ENCODE measurements around the gene ARID1A.

Gene ARID1A

DNA sequence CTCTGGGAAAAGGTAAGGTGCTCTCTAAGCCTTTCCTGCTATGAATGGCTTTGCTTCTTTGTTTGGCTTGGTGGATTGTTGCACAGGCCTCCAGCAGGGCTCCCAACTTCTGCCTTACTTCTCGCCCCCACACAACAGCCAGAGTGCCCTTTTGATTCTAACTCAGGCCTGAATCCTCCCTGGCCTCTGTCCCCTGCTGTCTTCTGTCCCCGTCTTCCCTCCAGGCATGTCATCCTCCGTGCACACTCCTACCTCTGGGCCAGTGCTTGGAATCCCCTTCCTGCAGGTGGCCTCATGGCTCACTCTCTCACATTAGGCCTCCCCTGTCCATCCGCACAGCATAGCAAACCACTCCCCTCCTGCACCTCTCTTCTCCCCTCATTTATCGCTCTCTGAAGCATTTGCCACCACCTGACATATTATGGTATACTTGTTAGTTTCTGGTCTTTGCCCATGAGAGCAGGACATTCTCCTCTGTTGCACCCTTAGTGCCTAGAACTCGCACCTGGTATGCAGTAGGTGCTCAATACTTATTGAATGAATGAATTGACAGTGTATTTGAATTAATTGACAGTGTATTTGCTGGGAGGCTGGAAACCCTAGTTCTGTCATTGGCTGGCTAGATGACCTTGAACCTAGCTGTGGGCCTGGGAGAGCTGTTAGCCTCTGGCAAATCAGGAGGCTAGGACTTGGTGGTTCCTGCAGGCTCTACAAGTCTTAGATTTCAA is 133.5 kb downstream of the ARID1A start:
- no peak for DNase-seq
- in situ Hi-C loops (cut with HindIII; ENCODE audit: low pct_ligation_motif_present, low pct_unique_long_range_greater_than_20kb, low sequenced_read_pairs) = no loop called here

- no peak for DNase-seq
- in situ Hi-C loops (cut with HindIII; ENCODE audit: low pct_ligation_motif_present, low pct_unique_long_range_greater_than_20kb, low sequenced_read_pairs) = loop anchor here (10.0 kb wide), 1 partner anchor 54 kb away; no protein-coding TSS in a partner anchor
These were observed 135.2 kb downstream of the ARID1A start for GRCh38 chr1:26831059-26831458.
